Muscle of arm (tissue), 14 donors: ENCODE measurements around the gene PCK1. TPM values are rescaled to one million over a fixed set of nuclear protein-coding genes. Genes with fewer than 3 reads are reported as not detected.
"Not testable (repeated sequence)": the region's sequence is repeated elsewhere in the genome, so short reads cannot be mapped to it uniquely, and the experiment has no call there.

ENCODE experiments used
- DNase-seq: peaks from one replicate; pipeline ENCODE4 v3.0.0-alpha.2; 2013
- long read RNA-seq, 11 donors: transcript quantifications; one replicate each; lab custom pipeline, GENCODE V29; 2026
- polyA plus RNA-seq, 12 donors: library from polyadenylated mRNA; unstranded; fragments of 120-200 nt; gene quantifications; one replicate each; pipeline ENCODE4 v1.2.1, GENCODE V29; 2013; ENCODE audit not compliant: insufficient read length in 12 of 12

The PCK1 gene
- under 1 TPM in 7 of 12 donors, not detected in 5; 0.10 to 0.99 (median 0.16) TPM for polyA plus RNA-seq
- long read RNA-seq, donor 1, full-length matches to known transcripts, result 2 of 2 reads
- long read RNA-seq, donor 1, partial matches to known transcripts, result 0 of 2 reads
- long read RNA-seq, donor 1, other reads (novel, unspliced or antisense), result 0 of 2 reads
- long read RNA-seq, donor 2, result 0 reads
- long read RNA-seq, donor 3, result 0 reads
- long read RNA-seq, donor 4, result 0 reads
- long read RNA-seq, donor 5, result 0 reads
- long read RNA-seq, donor 6, result 0 reads
- long read RNA-seq, donor 7, result 0 reads
- long read RNA-seq, donor 8, result 0 reads
- long read RNA-seq, donor 9, result 0 reads
- long read RNA-seq, donor 10, result 0 reads
- long read RNA-seq, donor 11, result 0 reads

- peak; percentile 28 for DNase-seq
Measured at GRCh38 chr20:57560554-57561355, at the start of gene PCK1. Gene PCK1 (plus strand): TSS chr20:57561110. CDS start chr20:57561412, 302 bp downstream.

GRCh38 chr20:57511709-57512108 is 49.2 kb upstream of the PCK1 start:
- DNase-seq, result not testable (repeated sequence)

- DNase-seq, result no peak
Measured at GRCh38 chr20:57512432-57512831, 48.5 kb upstream of the PCK1 start.

GRCh38 chr20:57513199-57513598 is 47.7 kb upstream of the PCK1 start:
- DNase-seq, result no peak

GRCh38 chr20:57514273-57514751 is 46.6 kb upstream of the PCK1 start:
- DNase-seq, result peak; percentile 76

- no peak for DNase-seq
Measured at GRCh38 chr20:57517904-57518303, 43.0 kb upstream of the PCK1 start.

GRCh38 chr20:57522380-57523140 is 38.4 kb upstream of the PCK1 start:
- no peak for DNase-seq

- DNase-seq, result no peak
Measured at GRCh38 chr20:57523782-57524181, 37.1 kb upstream of the PCK1 start.

- DNase-seq, result no peak
Measured at GRCh38 chr20:57524511-57525176, 36.3 kb upstream of the PCK1 start, which contains the start of gene CTCFL. Gene CTCFL (minus strand): TSS chr20:57525140. CDS start chr20:57524205, 935 bp downstream.

- DNase-seq, result no peak
Measured at GRCh38 chr20:57525328-57526086, 35.4 kb upstream of the PCK1 start.

- DNase-seq, result no peak
Measured at GRCh38 chr20:57526087-57526884, 34.6 kb upstream of the PCK1 start.

- DNase-seq, result no peak
Measured at GRCh38 chr20:57526885-57527460, 33.9 kb upstream of the PCK1 start.

- DNase-seq, result no peak
Measured at GRCh38 chr20:57527728-57528127, 33.2 kb upstream of the PCK1 start.

GRCh38 chr20:57528148-57528547 is 32.8 kb upstream of the PCK1 start:
- no peak for DNase-seq

GRCh38 chr20:57529160-57529585 is 31.7 kb upstream of the PCK1 start:
- no peak for DNase-seq

GRCh38 chr20:57529810-57530209 is 31.1 kb upstream of the PCK1 start:
- DNase-seq, result no peak

GRCh38 chr20:57530327-57530981 is 30.5 kb upstream of the PCK1 start:
- DNase-seq, result no peak

GRCh38 chr20:57532104-57532503 is 28.8 kb upstream of the PCK1 start:
- DNase-seq, result no peak

- DNase-seq, result no peak
Measured at GRCh38 chr20:57535297-57535696, 25.6 kb upstream of the PCK1 start.
